Measurements from ENCODE around the gene TOM1L2.

TOM1L2 gene

GRCh38 chr17:17816240-17816814 lies 155.9 kb downstream of the TOM1L2 start:
- DNase-seq (ENCODE audit: low read depth in 2 of 2) = no peak
- no peak overlapping the region for H3K4me3 ChIP-seq (replicated peaks in 1 of 2; ENCODE audit: low read depth in 2 of 2, low read length in 2 of 2)
- no peak for TF ChIP-seq CTCF (IDR thresholded peaks at IDR 0.05; ENCODE audit: low read depth, low read length)

GRCh38 chr17:17815436-17816200 lies 156.6 kb downstream of the TOM1L2 start:
- DNase-seq (ENCODE audit: low read depth in 2 of 2) = no peak
- TF ChIP-seq CTCF (IDR thresholded peaks at IDR 0.05; ENCODE audit: low read depth, low read length) = no peak
- no peak overlapping the region for H3K4me3 ChIP-seq (replicated peaks in 1 of 2; ENCODE audit: low read depth in 2 of 2, low read length in 2 of 2)

- no peak for DNase-seq (ENCODE audit: low read depth in 2 of 2)
- no peak for TF ChIP-seq CTCF (IDR thresholded peaks at IDR 0.05; ENCODE audit: low read depth, low read length)
- H3K4me3 ChIP-seq (replicated peaks in 1 of 2; ENCODE audit: low read depth in 2 of 2, low read length in 2 of 2) = no peak overlapping the region
These were observed 157.2 kb downstream of the TOM1L2 start for GRCh38 chr17:17815062-17815406.

- TF ChIP-seq CTCF (IDR thresholded peaks at IDR 0.05; ENCODE audit: low read depth, low read length) = no peak
- no peak for DNase-seq (ENCODE audit: low read depth in 2 of 2)
- no peak overlapping the region for H3K4me3 ChIP-seq (replicated peaks in 1 of 2; ENCODE audit: low read depth in 2 of 2, low read length in 2 of 2)
These were observed 157.8 kb downstream of the TOM1L2 start for GRCh38 chr17:17814162-17815061.

GRCh38 chr17:17813725-17814095 lies 158.5 kb downstream of the TOM1L2 start:
- TF ChIP-seq CTCF (IDR thresholded peaks at IDR 0.05; ENCODE audit: low read depth, low read length) = no peak
- no peak for DNase-seq (ENCODE audit: low read depth in 2 of 2)
- no peak overlapping the region for H3K4me3 ChIP-seq (replicated peaks in 1 of 2; ENCODE audit: low read depth in 2 of 2, low read length in 2 of 2)

GRCh38 chr17:17813055-17813724 lies 159.0 kb downstream of the TOM1L2 start:
- TF ChIP-seq CTCF (IDR thresholded peaks at IDR 0.05; ENCODE audit: low read depth, low read length) = no peak
- no peak for DNase-seq (ENCODE audit: low read depth in 2 of 2)
- no peak overlapping the region for H3K4me3 ChIP-seq (replicated peaks in 1 of 2; ENCODE audit: low read depth in 2 of 2, low read length in 2 of 2)

Data from cardiac fibroblast (primary cell).